Measurements from ENCODE around the gene MYCBPAP.

MYCBPAP gene

GRCh38 chr17:50540560-50541401 lies 32.5 kb downstream of the MYCBPAP start:
- no peak for DNase-seq

DNA sequence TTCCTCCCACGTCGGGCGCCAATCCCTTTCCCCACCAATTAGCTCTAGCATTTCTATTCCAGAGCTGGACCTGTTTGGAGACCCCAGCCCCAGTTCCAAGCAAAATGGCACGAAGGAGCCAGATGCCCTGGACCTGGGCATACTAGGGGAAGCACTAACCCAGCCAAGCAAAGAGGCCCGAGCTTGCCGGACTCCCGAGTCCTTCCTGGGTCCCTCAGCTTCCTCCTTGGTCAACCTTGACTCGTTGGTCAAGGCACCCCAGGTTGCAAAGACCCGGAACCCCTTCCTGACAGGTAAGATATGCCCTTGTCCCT lies 33.1 kb downstream of the MYCBPAP start:
- DNase-seq, result no peak

DNA sequence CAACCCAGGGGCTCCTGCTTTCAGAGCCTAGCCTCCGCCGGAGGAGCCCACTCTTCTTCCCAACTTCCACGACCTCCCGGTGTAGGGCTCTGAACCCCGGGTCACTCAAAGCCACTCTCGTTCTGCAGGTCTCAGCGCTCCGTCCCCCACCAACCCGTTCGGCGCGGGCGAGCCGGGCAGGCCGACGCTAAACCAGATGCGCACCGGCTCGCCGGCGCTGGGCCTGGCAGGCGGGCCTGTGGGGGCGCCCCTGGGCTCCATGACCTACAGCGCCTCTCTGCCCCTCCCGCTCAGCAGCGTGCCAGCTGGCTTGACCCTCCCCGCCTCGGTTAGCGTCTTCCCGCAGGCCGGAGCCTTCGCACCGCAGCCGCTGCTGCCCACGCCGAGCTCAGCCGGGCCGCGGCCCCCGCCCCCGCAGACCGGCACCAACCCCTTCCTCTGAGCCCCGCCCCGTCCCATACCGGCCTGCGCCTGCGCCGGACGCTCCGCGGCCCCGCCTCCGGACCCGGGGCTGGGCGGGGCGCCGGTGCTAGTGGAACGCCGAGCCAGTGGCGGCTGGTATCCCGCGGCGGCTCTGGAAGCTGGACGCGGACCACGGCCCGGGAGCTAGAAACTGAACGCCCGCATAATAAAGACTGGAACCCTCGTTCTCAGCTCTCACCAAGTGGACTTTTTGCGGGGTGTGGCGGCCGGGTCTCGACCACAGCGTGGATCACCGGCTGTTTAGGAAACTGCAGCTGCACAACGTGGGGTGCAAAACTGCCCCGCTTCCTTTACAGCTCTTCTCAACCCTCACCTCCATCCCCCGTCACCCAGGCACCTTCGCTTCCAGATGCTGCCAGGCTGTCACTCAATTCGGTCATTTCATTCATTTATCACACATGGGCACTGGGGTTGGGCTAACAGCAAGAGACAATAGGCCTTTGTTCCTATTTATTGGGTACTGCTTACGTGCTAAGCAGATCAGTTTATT lies 33.8 kb downstream of the MYCBPAP start:
- DNase-seq, result peak; percentile 57

- DNase-seq, result peak; percentile 37
Measured at GRCh38 chr17:50542795-50543774, 34.8 kb downstream of the MYCBPAP start.

GRCh38 chr17:50544516-50544915 lies 36.3 kb downstream of the MYCBPAP start:
- DNase-seq, result no peak

GRCh38 chr17:50545311-50545710 lies 37.1 kb downstream of the MYCBPAP start:
- no peak for DNase-seq

- no peak for DNase-seq
Measured at GRCh38 chr17:50546701-50547034, 38.4 kb downstream of the MYCBPAP start.

GRCh38 chr17:50547035-50547735 lies 38.9 kb downstream of the MYCBPAP start, which contains the start of gene SPATA20:
TSS of gene SPATA20 (plus strand) at chr17:50547174. CDS start at chr17:50547209, 35 bp downstream.
- DNase-seq, result peak; percentile 81

DNA sequence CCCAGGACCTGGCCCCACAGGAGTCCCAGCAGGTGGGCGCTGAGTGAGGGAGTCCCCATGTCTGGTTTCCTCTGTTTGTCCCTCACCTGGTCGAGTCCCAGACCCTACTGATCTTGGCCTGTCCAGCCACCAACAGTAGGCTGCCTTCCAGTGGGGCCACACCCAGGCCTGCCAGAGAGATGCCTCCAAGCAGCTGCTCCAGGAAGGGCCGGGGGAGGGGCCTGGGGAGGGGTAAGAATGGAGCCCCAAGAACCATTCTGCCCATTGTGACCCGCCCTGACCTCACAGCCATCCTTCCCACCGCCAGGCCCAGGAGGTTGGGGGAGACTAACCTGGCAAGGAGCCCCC lies 39.5 kb downstream of the MYCBPAP start:
- DNase-seq, result no peak

- no peak for DNase-seq
Measured at GRCh38 chr17:50548831-50549230, 40.6 kb downstream of the MYCBPAP start.

GRCh38 chr17:50549256-50549941 lies 41.2 kb downstream of the MYCBPAP start:
- DNase-seq, result no peak

GRCh38 chr17:50549969-50550368 lies 41.7 kb downstream of the MYCBPAP start:
- no peak for DNase-seq

DNA sequence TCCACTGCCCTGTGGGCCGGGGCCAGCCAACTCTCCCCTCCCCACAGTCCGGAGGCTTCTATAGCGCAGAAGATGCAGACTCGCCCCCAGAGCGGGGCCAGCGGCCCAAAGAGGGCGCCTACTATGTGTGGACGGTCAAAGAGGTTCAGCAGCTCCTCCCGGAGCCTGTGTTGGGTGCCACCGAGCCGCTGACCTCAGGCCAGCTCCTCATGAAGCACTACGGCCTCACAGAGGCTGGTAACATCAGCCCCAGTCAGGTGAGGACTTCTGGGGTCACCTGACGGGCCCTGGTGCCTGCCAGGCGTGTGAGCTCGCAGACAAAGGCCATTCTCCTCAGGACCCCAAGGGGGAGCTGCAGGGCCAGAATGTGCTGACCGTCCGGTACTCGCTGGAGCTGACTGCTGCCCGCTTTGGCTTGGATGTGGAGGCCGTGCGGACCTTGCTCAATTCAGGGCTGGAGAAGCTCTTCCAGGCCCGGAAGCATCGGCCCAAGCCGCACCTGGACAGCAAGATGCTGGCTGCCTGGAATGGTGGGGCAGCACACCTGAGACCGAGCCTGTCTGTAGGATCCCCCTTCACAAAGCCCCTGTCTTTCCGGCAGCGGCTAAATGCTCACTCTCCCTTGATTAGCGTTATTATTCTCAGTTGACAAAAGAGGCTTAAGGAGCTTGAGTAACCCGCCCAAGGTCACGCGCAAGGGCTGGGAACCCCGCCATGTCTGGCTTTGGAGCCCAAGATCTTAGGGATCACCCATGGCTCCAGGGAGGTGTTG lies 42.6 kb downstream of the MYCBPAP start:
- DNase-seq, result no peak

DNA sequence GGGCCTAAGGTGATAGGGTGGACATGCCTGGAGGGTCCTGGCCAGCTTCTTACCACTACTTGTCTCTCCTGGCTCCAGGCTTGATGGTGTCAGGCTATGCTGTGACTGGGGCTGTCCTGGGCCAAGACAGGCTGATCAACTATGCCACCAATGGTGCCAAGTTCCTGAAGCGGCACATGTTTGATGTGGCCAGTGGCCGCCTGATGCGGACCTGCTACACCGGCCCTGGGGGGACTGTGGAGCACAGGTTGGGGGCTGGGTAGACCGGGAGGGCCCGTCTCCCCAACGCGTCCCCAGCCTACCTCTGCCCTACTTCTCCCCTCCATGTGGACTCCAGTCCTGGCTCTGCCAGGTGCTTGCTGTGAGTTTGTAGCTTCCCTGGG lies 43.2 kb downstream of the MYCBPAP start:
- no peak for DNase-seq

DNA sequence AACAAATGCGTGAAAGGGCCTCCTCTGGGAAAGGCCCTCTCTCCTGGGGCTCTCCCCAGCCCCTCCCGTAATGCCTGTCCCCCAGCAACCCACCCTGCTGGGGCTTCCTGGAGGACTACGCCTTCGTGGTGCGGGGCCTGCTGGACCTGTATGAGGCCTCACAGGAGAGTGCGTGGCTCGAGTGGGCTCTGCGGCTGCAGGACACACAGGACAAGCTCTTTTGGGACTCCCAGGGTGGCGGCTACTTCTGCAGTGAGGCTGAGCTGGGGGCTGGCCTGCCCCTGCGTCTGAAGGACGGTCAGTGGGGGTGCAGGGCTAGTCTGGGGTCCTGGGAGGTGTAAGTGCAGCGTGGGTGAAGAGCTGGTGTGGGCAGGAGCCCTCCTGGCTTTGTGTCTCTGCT lies 43.6 kb downstream of the MYCBPAP start:
- no peak for DNase-seq

GRCh38 chr17:50554201-50554600 lies 46.0 kb downstream of the MYCBPAP start:
- no peak for DNase-seq

GRCh38 chr17:50556803-50557202 lies 48.6 kb downstream of the MYCBPAP start:
- no peak for DNase-seq

- no peak for DNase-seq
Measured at GRCh38 chr17:50557630-50558029, 49.4 kb downstream of the MYCBPAP start.

GRCh38 chr17:50558091-50558490 lies 49.9 kb downstream of the MYCBPAP start:
- no peak for DNase-seq

DNA sequence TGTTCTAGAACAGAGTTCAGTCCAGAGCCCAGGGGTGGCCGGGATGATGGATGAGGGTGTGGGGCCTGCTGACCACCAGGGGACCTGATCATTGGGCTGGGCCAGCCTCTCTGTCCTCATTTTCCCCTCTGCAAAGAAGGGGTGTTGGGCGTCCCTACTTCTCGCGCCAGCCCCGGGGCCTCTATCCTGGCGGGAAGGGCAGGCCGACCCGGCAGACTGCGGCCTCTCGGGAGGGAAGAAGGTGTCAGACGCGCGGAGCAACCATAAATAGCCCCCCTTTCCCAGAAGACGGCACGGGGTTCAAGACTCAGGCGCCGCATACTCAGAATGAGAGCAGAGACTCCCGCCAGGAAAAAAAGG lies 50.3 kb downstream of the MYCBPAP start:
- no peak for DNase-seq

Measured in NCI-H748 treated with DMSO at 0.1 percent for 48 hours (cell line).